ENCODE data around the gene TTLL3. TPM values are rescaled to one million over a fixed set of nuclear protein-coding genes. Genes with fewer than 3 reads are reported as not detected.

The TTLL3 gene
- total RNA-seq, 1 donor from 2014 or later, result 9.7 TPM

- no peak for TF ChIP-seq CTCF (conservative IDR thresholded peaks at IDR 0.05; ENCODE audit: low read depth, low read length)
- no peak overlapping the region for H3K4me3 ChIP-seq (ENCODE audit: low read depth, low read length)
Measured at GRCh38 chr3:9881441-9881840, 71.4 kb downstream of the TTLL3 start.

GRCh38 chr3:9883706-9884554 is 73.9 kb downstream of the TTLL3 start:
- no peak for TF ChIP-seq CTCF (conservative IDR thresholded peaks at IDR 0.05; ENCODE audit: low read depth, low read length)
- no peak for DNase-seq (ENCODE audit: low read depth)
- H3K4me3 ChIP-seq (ENCODE audit: low read depth, low read length), result no peak overlapping the region

More at GRCh38 chr3:9881441-9881840, 71.4 kb downstream of the TTLL3 start:
- no peak for DNase-seq (ENCODE audit: low read depth)

- no peak for TF ChIP-seq CTCF (conservative IDR thresholded peaks at IDR 0.05; ENCODE audit: low read depth, low read length)
- H3K4me3 ChIP-seq (ENCODE audit: low read depth, low read length), result no peak overlapping the region
- DNase-seq (ENCODE audit: low read depth), result no peak
Measured at GRCh38 chr3:9884555-9885165, 74.6 kb downstream of the TTLL3 start.

Other genes with a start within 250 kb of the TTLL3 start
- gene MTMR14, start 160.8 kb upstream of the TTLL3 start, total RNA-seq, result 25.5 and 28.9 TPM in 2 replicates
- gene CPNE9, start 106.4 kb upstream of the TTLL3 start, total RNA-seq, result not detected in 2 replicates
- 15.2 and 15.7 TPM in 2 replicates for gene BRPF1, start 78.5 kb upstream of the TTLL3 start, total RNA-seq
- gene OGG1, start 60.3 kb upstream of the TTLL3 start, total RNA-seq, result 22.0 and 27.4 TPM in 2 replicates
- 40.1 and 41.0 TPM in 2 replicates for gene CAMK1, start 40.3 kb upstream of the TTLL3 start, total RNA-seq
- 54.7 and 73.9 TPM in 2 replicates for gene TADA3, start 17.8 kb upstream of the TTLL3 start, total RNA-seq
- 153 and 296 TPM in 2 replicates for gene ARPC4, start 17.2 kb upstream of the TTLL3 start, total RNA-seq
- 45.1 and 71.8 TPM in 2 replicates for gene RPUSD3, start 33.7 kb downstream of the TTLL3 start, total RNA-seq
- gene CIDEC, start 70.0 kb downstream of the TTLL3 start, total RNA-seq, result not detected in 2 replicates
- gene JAGN1, start 80.3 kb downstream of the TTLL3 start, total RNA-seq, result 27.8 and 39.1 TPM in 2 replicates
- 4.1 and 4.8 TPM in 2 replicates for gene IL17RE, start 92.6 kb downstream of the TTLL3 start, total RNA-seq
- 33.2 and 35.3 TPM in 2 replicates for gene IL17RC, start 106.8 kb downstream of the TTLL3 start, total RNA-seq
- 20.5 and 36.6 TPM in 2 replicates for gene CRELD1, start 123.6 kb downstream of the TTLL3 start, total RNA-seq
- gene PRRT3, start 142.1 kb downstream of the TTLL3 start, total RNA-seq, result 1.3 and 2.4 TPM in 2 replicates
- gene EMC3, start 176.6 kb downstream of the TTLL3 start, total RNA-seq, result 32.1 and 51.0 TPM in 2 replicates
- 25.9 and 40.7 TPM in 2 replicates for gene FANCD2, start 216.2 kb downstream of the TTLL3 start, total RNA-seq